Measurements from ENCODE around the gene AMH.

AMH gene

DNA sequence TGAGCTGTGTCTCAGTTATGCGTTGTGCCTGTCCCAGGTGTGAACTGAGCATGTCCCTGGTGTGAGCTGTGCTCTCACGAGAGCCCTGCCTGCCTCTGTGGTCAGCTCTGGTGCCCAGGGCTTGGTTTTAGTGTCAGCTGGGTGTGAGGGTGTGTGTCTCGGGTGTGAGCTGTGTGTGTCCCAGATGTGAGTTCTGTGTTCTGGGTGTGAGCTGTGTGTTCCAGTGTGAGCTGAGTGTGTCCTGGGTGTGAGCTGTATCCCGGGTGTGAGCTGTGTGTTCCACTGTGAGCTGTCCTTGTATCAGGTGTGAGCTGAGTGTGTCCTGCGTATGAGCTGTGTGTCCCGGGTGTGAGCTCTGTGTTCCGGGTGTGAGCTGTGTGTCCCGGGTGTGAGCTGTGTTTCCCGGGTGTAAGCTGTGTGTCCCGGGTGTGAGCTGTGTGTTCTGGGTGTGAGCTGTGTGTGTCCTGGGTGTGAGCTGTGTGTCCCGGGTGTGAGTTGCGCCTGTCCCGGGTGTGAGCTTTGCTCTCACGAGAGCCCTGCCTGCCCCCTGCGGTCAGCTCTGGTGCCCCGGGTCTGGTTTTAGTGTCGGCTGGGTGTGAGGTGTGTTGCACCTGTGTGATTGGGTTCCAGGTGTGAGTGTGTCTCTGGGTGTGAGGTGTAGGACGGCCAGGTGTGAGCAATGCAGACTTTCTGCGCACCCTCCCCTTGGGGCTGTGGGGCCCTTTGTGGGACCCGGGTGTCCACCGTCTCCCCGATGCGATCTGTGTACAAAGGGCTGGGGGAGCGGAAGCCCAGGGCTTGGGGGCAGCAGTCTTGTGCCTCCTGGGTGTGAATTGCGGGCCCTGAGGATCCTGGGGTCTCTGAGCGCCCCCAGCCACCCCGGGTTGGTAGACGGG is 39.9 kb downstream of the AMH start:
- DNase-seq = no peak

GRCh38 chr19:2289714-2290435 is 40.8 kb downstream of the AMH start:
- no peak for DNase-seq

DNA sequence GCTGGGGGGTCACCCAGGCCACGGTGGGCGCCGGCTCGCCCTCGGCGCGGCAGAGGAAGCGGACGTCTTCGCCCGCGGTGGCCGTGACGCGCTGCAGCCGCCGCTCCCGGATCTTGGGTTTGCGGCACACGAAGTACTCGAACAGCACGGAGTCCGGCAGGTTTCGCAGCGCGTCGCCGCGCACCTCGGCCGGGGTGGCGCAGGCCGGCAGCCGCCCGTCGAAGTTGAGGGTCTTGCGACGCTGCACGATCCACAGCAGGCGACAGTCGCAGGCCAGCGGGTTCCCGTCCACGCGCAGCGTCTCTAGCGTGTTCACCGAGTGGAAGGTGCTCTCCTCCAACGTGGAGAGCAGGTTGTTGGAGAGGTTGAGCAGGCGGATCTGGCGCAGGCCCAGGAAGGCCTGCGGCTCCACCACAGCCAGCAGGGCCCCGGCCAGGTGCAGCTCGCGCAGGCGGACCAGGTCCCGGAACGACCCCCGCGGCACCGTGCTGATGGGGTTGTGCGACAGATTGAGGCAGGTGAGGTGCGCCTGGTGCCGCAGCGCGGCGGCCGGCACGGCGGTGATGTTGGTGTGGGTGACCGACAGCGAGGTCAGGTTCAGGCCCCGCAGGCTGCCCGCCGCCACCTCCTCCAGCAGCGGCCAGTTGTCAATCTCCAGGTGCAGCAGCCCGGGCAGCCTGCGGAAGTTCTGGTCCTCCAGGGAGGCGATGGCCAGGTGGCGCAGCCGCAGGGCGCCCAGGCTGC is 41.5 kb downstream of the AMH start:
- DNase-seq = peak; percentile 40

DNA sequence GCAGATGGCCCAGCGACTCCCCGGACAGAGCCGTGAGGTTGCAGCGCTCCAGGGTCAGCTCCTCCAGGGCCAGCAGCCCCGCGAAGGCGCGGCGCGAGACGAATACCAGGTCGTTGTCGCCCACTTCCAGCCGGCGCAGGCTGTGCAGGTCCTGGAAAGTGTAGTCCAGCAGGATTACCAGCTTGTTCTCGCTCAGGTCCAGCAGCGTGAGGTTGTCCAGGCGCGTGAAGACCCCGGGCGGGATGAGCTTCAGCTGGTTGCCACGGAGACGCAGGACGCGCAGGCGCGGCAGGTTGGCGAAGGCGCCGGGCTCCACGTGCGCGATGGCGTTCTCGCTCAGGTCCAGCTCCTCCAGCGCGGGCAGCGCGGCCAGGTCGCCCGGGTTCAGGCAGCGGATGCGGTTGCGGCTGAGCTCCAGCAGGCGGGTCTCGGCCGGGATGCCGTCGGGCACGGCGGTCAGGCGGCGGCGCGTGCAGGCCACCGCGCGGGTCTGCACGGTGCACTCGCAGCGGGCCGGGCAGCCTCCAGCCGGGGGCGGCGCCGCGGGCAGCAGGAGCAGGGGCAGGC is 42.1 kb downstream of the AMH start:
- DNase-seq = no peak

DNA sequence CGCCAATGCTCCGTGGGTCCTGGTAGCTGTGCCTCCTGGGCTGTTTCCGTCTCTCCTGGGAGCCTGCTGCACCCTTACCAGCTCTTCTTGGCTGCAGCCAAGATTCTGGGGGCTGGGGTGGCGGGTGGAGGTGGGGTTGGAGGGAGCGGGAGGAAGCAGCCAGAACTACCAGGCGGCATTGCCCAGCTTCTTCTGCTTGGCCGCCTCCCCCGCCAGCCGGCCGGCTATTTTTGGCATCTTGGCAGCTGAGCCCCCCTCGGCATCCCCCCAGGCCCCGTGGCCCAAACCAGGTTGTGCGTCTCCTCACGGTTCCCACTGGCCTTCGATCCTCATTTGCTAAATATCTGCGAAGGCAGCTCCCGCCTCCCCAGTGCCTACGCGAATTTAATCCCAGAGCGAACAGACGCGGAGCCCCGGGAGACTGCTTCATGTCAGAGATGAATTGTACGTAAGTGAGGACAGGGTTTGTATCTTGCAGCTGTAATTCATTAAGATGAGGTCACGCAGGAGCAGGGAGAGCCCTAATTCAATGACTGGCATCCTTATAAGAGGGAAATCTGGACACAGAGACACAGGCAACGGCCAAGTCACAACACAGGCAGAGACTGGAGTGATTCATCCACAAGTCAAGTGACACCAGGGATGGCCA is 45.7 kb downstream of the AMH start:
- DNase-seq = no peak

DNA sequence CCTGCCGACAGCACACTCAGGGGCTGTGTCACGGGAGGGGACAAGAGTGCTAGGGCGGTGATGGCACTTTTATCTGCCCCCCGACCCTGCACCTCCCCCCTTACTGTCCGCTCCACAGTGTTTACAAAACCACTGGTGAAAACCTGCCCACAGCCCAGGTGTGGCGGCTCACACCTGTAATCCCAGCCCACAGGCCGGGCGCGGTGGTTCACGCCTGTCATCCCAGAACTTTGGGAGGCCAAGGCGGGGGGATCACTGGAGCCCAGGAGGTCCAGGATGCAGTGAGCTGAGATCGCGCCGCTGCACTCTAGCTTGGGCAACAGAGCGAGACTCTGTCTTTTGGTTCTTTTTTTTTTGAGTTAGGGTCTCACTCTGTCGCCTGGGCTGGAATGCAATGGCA is 47.0 kb downstream of the AMH start:
- DNase-seq = no peak

GRCh38 chr19:2300533-2300932 is 51.4 kb downstream of the AMH start:
- DNase-seq = no peak

Data from NCI-H1105 (cell line).